HCT116 (cell line): ENCODE measurements around the gene BCKDK. TPM values are rescaled to one million over a fixed set of nuclear protein-coding genes. Genes with fewer than 3 reads are reported as not detected.
A peak's percentile ranks its signal among the peaks of the same experiment; 100 is the strongest.

Source experiments
- ATAC-seq: fragments of 200-7000 bp; cut with Tn5 transposase; 2 replicates; pipeline ENCODE4 v1.9.1; 2020; ENCODE audit warnings: mild to moderate bottlenecking, moderate library complexity
- BruUV-seq: library from RNA; stranded (reverse); fragments of 400-500 nt; replicated peaks from 2 replicates; lab custom pipeline; 2021; lab: Mats Ljungman, UMichigan
- CTCF ChIA-PET: fragments of 300-600 bp; sonication (Branson Sonifier 250); formaldehyde crosslinking; loops from one replicate; lab custom pipeline; 2021; ENCODE audit warnings: antibody characterized with exemption; lab: Charles Lee
- POLR2A ChIA-PET: fragments of 300-600, 350-600 bp; sonication (Branson Sonifier 250); formaldehyde crosslinking; loops from one replicate; lab custom pipeline; 2021; ENCODE audit warnings: antibody characterized with exemption; lab: Charles Lee
- RAD21 ChIA-PET, 2 experiments: fragments of 300-600 bp; sonication (Branson Sonifier 250); formaldehyde crosslinking; loops; one replicate each; lab custom pipeline; 2023; ENCODE audit warnings: low total read pairs in 2 of 2; ENCODE audit not compliant: uncharacterized antibody in 2 of 2, unreplicated experiment in 2 of 2, low non-redundant PET in 1 of 2; lab: Charles Lee
- DNase-seq: peaks from one replicate; pipeline ENCODE4 v3.0.0-alpha.2; 2010; ENCODE audit warnings: low read depth, low spot score
- H2AFZ ChIP-seq: fragments of 200-600 bp; shearing (Covaris generic), sonication (generic); 2 replicates; pipeline ENCODE4 v1.6.1; 2017; ENCODE audit warnings: low read depth, mixed run types, mixed read lengths, antibody characterized with exemption, low read length; ENCODE audit not compliant: poor library complexity, severe bottlenecking
- H3K27ac ChIP-seq: 2 replicates; pipeline ENCODE4 v1.5.1; 2012; ENCODE audit warnings: low read depth, low read length
- H3K27me3 ChIP-seq: fragments of 200-600 bp; sonication (generic); 2 replicates; pipeline ENCODE4 v1.6.1; 2016; ENCODE audit warnings: mixed run types, low read length, mixed read lengths; ENCODE audit not compliant: insufficient read depth
- H3K36me3 ChIP-seq, 2 experiments: fragments of 200-500 bp in 1 of 2; fragments of 200-600 bp in 1 of 2; sonication (Bioruptor generic) in 1 of 2; sonication (generic) in 1 of 2; 2 replicates each; pipeline versions ENCODE4 v1.5.1 to v1.6.1; 2014 to 2016; ENCODE audit warnings: low read length in 2 of 2, inconsistent platforms in 1 of 2, mixed read lengths in 1 of 2, mixed run types in 1 of 2; ENCODE audit not compliant: insufficient read depth in 2 of 2, control insufficient read depth in 1 of 2
- H3K4me1 ChIP-seq, 2 experiments: fragments of 200-600 bp in 1 of 2; sonication (generic) in 1 of 2; 2 replicates each; pipeline versions ENCODE4 v1.5.1 to v1.6.1; 2012 to 2017; ENCODE audit warnings: low read length in 2 of 2, inconsistent platforms in 1 of 2, mild to moderate bottlenecking in 1 of 2, mixed read lengths in 1 of 2, mixed run types in 1 of 2, moderate library complexity in 1 of 2; ENCODE audit not compliant: insufficient read depth in 2 of 2, control insufficient read depth in 1 of 2
- H3K4me2 ChIP-seq: fragments of 200-600 bp; sonication (generic); 2 replicates; pipeline ENCODE4 v1.6.1; 2017; ENCODE audit warnings: mixed run types, low read length, mixed read lengths
- H3K4me3 ChIP-seq, 2 experiments: fragments of 200-600 bp in 1 of 2; sonication (generic) in 1 of 2; replicated peaks in 1 of 2; 2 replicates each; pipeline ENCODE4 v1.5.1; 2011 to 2016; ENCODE audit warnings: low read length in 2 of 2, control low read depth in 1 of 2, low read depth in 1 of 2, mild to moderate bottlenecking in 1 of 2, mixed read lengths in 1 of 2, mixed run types in 1 of 2
- H3K79me2 ChIP-seq: fragments of 200-600 bp; sonication (generic); 2 replicates; pipeline ENCODE4 v1.6.1; 2017; ENCODE audit warnings: mild to moderate bottlenecking, mixed run types, low read length, moderate library complexity, mixed read lengths; ENCODE audit not compliant: insufficient read depth
- H3K9ac ChIP-seq: fragments of 200-600 bp; sonication (generic); 2 replicates; pipeline ENCODE4 v1.6.1; 2016; ENCODE audit warnings: low read length, mixed read lengths
- H3K9me2 ChIP-seq: fragments of 200-600 bp; sonication (generic), shearing (Covaris generic); 2 replicates; pipeline ENCODE4 v1.6.1; 2017; ENCODE audit warnings: mixed run types, mild to moderate bottlenecking, moderate library complexity; ENCODE audit not compliant: insufficient read depth
- H3K9me3 ChIP-seq, 2 experiments: fragments of 200-500 bp in 1 of 2; fragments of 200-600 bp in 1 of 2; sonication (Bioruptor generic) in 1 of 2; sonication (generic) in 1 of 2; 2 replicates each; pipeline ENCODE4 v1.6.1; 2014 to 2017; ENCODE audit warnings: low read length in 2 of 2, mixed read lengths in 2 of 2, inconsistent platforms in 1 of 2, low read depth in 1 of 2, mild to moderate bottlenecking in 1 of 2, mixed run types in 1 of 2, moderate library complexity in 1 of 2; ENCODE audit not compliant: control insufficient read depth in 1 of 2, insufficient read depth in 1 of 2
- H4K20me1 ChIP-seq: fragments of 200-600 bp; sonication (generic), shearing (Covaris generic); 2 replicates; pipeline ENCODE4 v1.6.1; 2017; ENCODE audit warnings: mixed run types, mild to moderate bottlenecking, moderate library complexity; ENCODE audit not compliant: insufficient read depth
- CEBPB ChIP-seq: IDR thresholded peaks from 2 replicates; pipeline ENCODE4 v1.6.1; 2012; ENCODE audit warnings: low read depth
- EGR1 ChIP-seq: IDR thresholded peaks from 2 replicates; pipeline ENCODE4 v1.6.1; 2012; ENCODE audit warnings: low read depth
- ELF1 ChIP-seq: IDR thresholded peaks from 2 replicates; pipeline ENCODE4 v1.6.1; 2012; ENCODE audit warnings: low read depth, borderline replicate concordance
- EZH2 ChIP-seq: fragments of 200-600 bp; sonication (generic); IDR thresholded peaks from 2 replicates; pipeline ENCODE4 v1.6.1; 2017; ENCODE audit warnings: antibody characterized with exemption, mixed run types
- EZH2phosphoT487 ChIP-seq: fragments of 200-600 bp; IDR thresholded peaks from 2 replicates; pipeline ENCODE4 v1.6.1; 2018; ENCODE audit warnings: antibody characterized with exemption, borderline replicate concordance
- FOSL1 ChIP-seq: IDR thresholded peaks from 2 replicates; pipeline ENCODE4 v1.6.1; 2012; ENCODE audit warnings: low read depth
- POLR2AphosphoS5 ChIP-seq: IDR thresholded peaks from 2 replicates; pipeline ENCODE4 v1.6.1; 2011; ENCODE audit warnings: mild to moderate bottlenecking, low read depth, low read length, moderate library complexity
- SIN3A ChIP-seq: IDR thresholded peaks from 2 replicates; pipeline ENCODE4 v1.6.1; 2012; ENCODE audit warnings: low read depth
- SP1 ChIP-seq: IDR thresholded peaks from 2 replicates; pipeline ENCODE4 v1.6.1; 2012; ENCODE audit warnings: low read depth
- SRF ChIP-seq: IDR thresholded peaks from 2 replicates; pipeline ENCODE4 v1.6.1; 2012; ENCODE audit warnings: low read depth
- TCF7L2 ChIP-seq: IDR thresholded peaks from 2 replicates; pipeline ENCODE4 v1.7.0; 2011; ENCODE audit warnings: borderline replicate concordance, inconsistent platforms; ENCODE audit not compliant: insufficient read depth, insufficient read length; ENCODE audit errors: extremely low read depth
- ZFX ChIP-seq: fragments of 450-650 bp; IDR thresholded peaks from 2 replicates; pipeline ENCODE4 v1.6.1; 2017
- intact Hi-C: fragments of 100-400 bp; cut with micrococcal nuclease; formaldehyde crosslinking; loops from 2 replicates; pipeline ENCODE4 v1.10.0; 2022
- total RNA-seq: library from RNA; stranded (reverse); gene quantifications from one replicate; pipeline ENCODE4 v1.2.1, GENCODE V29; 2021; ENCODE audit not compliant: unreplicated experiment
- TF ChIP-seq, protein P1 (sequence below): IDR thresholded peaks from 2 replicates; pipeline ENCODE4 v1.6.1; 2012
- TF ChIP-seq, protein P2 (sequence below): IDR thresholded peaks from 2 replicates; pipeline ENCODE4 v1.6.1; 2012; ENCODE audit warnings: low read depth
- TF ChIP-seq, protein P3 (sequence below): IDR thresholded peaks from 2 replicates; pipeline ENCODE4 v1.6.1; 2011; ENCODE audit warnings: mild to moderate bottlenecking, low read length, moderate library complexity; ENCODE audit not compliant: insufficient replicate concordance; ENCODE audit errors: extremely low read depth
- TF ChIP-seq, protein P4 (sequence below): IDR thresholded peaks from 2 replicates; pipeline ENCODE4 v1.6.1; 2012

Gene BCKDK
- total RNA-seq, 1 experiment from 2014 or later, result 60.7 TPM

DNA sequence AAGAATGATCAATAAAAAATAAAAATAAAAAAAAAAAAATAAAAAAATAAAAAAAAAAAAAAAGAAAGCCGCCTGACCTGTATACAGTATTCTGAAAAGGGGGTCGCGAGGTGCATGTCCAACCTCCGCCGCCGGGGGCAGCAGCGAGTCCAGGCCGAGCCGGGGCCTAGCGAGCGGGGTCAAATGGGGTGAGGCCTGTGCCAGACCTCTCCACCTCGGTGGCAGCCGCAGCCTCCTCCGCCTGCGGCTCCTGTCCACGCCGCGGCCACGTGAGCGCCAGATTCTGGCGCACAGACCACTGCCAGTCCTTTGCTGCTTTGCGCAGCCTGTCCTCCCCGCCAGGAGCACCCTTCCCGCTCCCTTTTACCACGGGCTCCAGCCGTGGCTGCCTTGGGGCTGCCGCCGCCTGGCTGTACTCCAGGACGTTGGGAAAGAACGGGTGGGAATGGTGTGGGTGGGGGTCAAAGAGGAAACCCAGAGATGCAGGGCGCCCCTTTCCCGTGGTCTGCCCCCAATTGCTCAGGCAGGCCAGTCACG, 2.4 kb upstream of the BCKDK start (continued):
- TF ChIP-seq, protein P1, sequence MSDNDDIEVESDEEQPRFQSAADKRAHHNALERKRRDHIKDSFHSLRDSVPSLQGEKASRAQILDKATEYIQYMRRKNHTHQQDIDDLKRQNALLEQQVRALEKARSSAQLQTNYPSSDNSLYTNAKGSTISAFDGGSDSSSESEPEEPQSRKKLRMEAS, result peak; percentile 63
- TF ChIP-seq SRF, result no peak
- no peak for TF ChIP-seq ELF1
- TF ChIP-seq ZFX, result peak; percentile 73; the same call in 1 of the 2 replicates
- TF ChIP-seq POLR2AphosphoS5, result peak; percentile 40; the same call in 1 of the 2 replicates

DNA sequence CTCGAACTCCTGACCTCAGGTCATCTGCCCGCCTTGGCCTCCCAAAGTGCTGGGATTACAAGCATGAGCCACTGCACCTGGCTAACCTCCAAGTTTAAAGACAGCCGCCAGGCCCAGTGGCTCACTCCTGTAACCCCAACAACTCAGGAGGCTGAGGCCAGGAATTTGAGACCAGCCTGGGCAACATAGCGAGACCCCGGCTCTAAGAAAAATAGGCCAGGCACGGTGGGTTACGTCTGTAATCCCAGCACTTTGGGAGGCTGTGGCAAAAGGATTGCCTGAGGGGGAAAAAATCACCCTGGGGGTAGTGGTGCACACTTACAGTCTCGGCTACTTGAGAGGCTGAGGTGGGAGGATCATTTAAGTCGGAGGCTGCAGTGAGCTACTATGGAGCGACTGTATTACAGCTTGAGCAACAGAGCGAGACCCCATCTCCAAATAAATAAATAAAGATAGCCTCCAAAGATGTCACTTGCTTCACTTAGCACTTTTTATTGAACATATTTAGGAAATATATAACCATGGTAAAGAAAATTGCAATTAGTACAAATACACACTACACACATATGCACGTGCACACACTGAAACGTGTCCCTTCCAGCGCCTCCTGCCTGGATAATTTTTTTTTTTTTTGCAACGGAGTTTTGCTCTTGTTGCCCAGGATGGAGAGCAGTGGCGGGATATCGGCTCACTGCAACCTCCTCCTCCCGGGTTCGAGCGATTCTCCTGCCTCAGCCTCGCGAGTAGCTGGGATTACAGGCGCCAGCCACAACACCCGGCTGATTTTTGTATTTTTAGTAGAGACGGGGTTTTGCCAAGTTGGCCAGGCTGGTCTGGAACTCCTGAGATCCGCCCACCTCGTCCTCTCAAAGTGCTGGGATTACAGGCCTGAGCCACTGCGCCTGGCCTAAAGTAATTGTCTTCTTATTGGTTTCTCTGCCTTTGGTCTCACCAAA, 1.4 kb upstream of the BCKDK start:
- Histone ChIP-seq H3K4me2 (peak overlapping the region; percentile 83; the same call in 1 of the 2 replicates), H3K9me3 (no peaks in the 10 kb centered on the region), H3K36me3 (peaks cover 10 to 24% of the 10 kb centered on the region in 2 experiments), H2AFZ (no peak overlapping the region), H3K9me2 (no peaks in the 10 kb centered on the region), H3K4me3 (no peak overlapping the region), H3K4me1 (peaks cover 10 to 27% of the 10 kb centered on the region in 2 experiments; a peak in 3 of 4 replicates), H3K27me3 (no peaks in the 10 kb centered on the region), H3K27ac (no peak overlapping the region), H4K20me1 (no peaks in the 10 kb centered on the region), H3K79me2 (peaks cover 16% of the 10 kb centered on the region), H3K9ac (no peak overlapping the region)
- BruUV-seq, result no TSS peak
- ChIA-PET RAD21 (no interaction called here), POLR2A (interaction anchor here (1.3 kb wide), 1 partner anchor 11 kb away, joined by 3 read pairs; the partner anchor contains the start of gene KAT8), CTCF (interaction anchor here (0.7 kb wide), 1 partner anchor 9 kb away, joined by 3 read pairs; no protein-coding TSS in a partner anchor)
- intact Hi-C loops, result loop anchor here (5.0 kb wide), 1 partner anchor 336 kb away; the partner anchor contains the start of gene ZNF843
- ATAC-seq (no peak), DNase-seq (no peak)
- no peak for TF ChIP-seq SIN3A
- TF ChIP-seq ZFX, result no peak
- no peak for TF ChIP-seq CEBPB
- TF ChIP-seq, protein P2, sequence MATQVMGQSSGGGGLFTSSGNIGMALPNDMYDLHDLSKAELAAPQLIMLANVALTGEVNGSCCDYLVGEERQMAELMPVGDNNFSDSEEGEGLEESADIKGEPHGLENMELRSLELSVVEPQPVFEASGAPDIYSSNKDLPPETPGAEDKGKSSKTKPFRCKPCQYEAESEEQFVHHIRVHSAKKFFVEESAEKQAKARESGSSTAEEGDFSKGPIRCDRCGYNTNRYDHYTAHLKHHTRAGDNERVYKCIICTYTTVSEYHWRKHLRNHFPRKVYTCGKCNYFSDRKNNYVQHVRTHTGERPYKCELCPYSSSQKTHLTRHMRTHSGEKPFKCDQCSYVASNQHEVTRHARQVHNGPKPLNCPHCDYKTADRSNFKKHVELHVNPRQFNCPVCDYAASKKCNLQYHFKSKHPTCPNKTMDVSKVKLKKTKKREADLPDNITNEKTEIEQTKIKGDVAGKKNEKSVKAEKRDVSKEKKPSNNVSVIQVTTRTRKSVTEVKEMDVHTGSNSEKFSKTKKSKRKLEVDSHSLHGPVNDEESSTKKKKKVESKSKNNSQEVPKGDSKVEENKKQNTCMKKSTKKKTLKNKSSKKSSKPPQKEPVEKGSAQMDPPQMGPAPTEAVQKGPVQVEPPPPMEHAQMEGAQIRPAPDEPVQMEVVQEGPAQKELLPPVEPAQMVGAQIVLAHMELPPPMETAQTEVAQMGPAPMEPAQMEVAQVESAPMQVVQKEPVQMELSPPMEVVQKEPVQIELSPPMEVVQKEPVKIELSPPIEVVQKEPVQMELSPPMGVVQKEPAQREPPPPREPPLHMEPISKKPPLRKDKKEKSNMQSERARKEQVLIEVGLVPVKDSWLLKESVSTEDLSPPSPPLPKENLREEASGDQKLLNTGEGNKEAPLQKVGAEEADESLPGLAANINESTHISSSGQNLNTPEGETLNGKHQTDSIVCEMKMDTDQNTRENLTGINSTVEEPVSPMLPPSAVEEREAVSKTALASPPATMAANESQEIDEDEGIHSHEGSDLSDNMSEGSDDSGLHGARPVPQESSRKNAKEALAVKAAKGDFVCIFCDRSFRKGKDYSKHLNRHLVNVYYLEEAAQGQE, result no peak
- TF ChIP-seq FOSL1, result no peak
- no peak for TF ChIP-seq SRF
- no peak for TF ChIP-seq TCF7L2
- TF ChIP-seq EZH2, result no peak
- TF ChIP-seq EGR1, result no peak
- TF ChIP-seq, protein P1, result no peak
- TF ChIP-seq EZH2phosphoT487, result no peak
- TF ChIP-seq, protein P3, sequence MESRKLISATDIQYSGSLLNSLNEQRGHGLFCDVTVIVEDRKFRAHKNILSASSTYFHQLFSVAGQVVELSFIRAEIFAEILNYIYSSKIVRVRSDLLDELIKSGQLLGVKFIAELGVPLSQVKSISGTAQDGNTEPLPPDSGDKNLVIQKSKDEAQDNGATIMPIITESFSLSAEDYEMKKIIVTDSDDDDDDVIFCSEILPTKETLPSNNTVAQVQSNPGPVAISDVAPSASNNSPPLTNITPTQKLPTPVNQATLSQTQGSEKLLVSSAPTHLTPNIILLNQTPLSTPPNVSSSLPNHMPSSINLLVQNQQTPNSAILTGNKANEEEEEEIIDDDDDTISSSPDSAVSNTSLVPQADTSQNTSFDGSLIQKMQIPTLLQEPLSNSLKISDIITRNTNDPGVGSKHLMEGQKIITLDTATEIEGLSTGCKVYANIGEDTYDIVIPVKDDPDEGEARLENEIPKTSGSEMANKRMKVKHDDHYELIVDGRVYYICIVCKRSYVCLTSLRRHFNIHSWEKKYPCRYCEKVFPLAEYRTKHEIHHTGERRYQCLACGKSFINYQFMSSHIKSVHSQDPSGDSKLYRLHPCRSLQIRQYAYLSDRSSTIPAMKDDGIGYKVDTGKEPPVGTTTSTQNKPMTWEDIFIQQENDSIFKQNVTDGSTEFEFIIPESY, result no peak
- TF ChIP-seq, protein P4, sequence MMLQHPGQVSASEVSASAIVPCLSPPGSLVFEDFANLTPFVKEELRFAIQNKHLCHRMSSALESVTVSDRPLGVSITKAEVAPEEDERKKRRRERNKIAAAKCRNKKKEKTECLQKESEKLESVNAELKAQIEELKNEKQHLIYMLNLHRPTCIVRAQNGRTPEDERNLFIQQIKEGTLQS, result no peak
- no peak for TF ChIP-seq POLR2AphosphoS5
- TF ChIP-seq SP1, result no peak
- TF ChIP-seq, all 23 proteins: peak for 0
